IMR-90 (cell line): ENCODE data around the gene TRAPPC3. TPM values are rescaled to one million over a fixed set of nuclear protein-coding genes. Genes with fewer than 3 reads are reported as not detected.

Experiments
- ATAC-seq: fragments of 200-7000 bp; cut with Tn5 transposase; 2 replicates; pipeline ENCODE4 v1.9.1; 2020; ENCODE audit warnings: low read depth, mild to moderate bottlenecking, moderate library complexity
- BruUV-seq: library from RNA; stranded (reverse); fragments of 400-500 nt; replicated peaks from 2 replicates; lab custom pipeline; 2021; lab: Mats Ljungman, UMichigan
- CTCF ChIA-PET: fragments of 300-600 bp; formaldehyde crosslinking; extraction: SDS; loops from one replicate; lab custom pipeline; 2021; ENCODE audit warnings: antibody characterized with exemption; lab: Yijun Ruan, JAX
- POLR2A ChIA-PET: fragments of 300-600 bp; sonication (Branson Sonifier 250); formaldehyde crosslinking; loops from one replicate; lab custom pipeline; 2022; ENCODE audit warnings: antibody characterized with exemption; ENCODE audit not compliant: unreplicated experiment; lab: Charles Lee
- DNase-seq: peaks from one replicate; pipeline ENCODE4 v3.0.0; 2013
- H2AFZ ChIP-seq: replicated peaks from 2 replicates; pipeline ENCODE3; 2013; ENCODE audit warnings: low read length, mild to moderate bottlenecking; ENCODE audit not compliant: poor library complexity
- H2AK5ac ChIP-seq: 2 replicates; pipeline ENCODE4 v1.6.1; 2013; ENCODE audit warnings: low read depth, low read length, inconsistent platforms
- H2AK9ac ChIP-seq: replicated peaks from 2 replicates; pipeline ENCODE3; 2013; ENCODE audit warnings: mild to moderate bottlenecking, low read depth, low read length, moderate library complexity; ENCODE audit not compliant: poor library complexity
- H2BK120ac ChIP-seq: 2 replicates; pipeline ENCODE4 v1.6.1; 2013; ENCODE audit warnings: low read depth, low read length, inconsistent platforms
- H2BK15ac ChIP-seq: 3 replicates; pipeline ENCODE4 v1.6.1; 2013; ENCODE audit warnings: low read depth, low read length, inconsistent platforms
- H2BK20ac ChIP-seq: 2 replicates; pipeline ENCODE4 v1.6.1; 2013; ENCODE audit warnings: low read depth, mild to moderate bottlenecking, inconsistent platforms, low read length, moderate library complexity
- H2BK5ac ChIP-seq: 2 replicates; pipeline ENCODE4 v1.6.1; 2013; ENCODE audit warnings: mild to moderate bottlenecking, low read depth, low read length, inconsistent platforms; ENCODE audit not compliant: poor library complexity, severe bottlenecking
- H3K14ac ChIP-seq: replicated peaks from 2 replicates; pipeline ENCODE4 v1.6.1; 2013; ENCODE audit warnings: low read depth, low read length, inconsistent platforms
- H3K18ac ChIP-seq: 2 replicates; pipeline ENCODE4 v1.6.1; 2013; ENCODE audit warnings: low read depth, low read length, control low read depth
- H3K23ac ChIP-seq: 2 replicates; pipeline ENCODE4 v1.6.1; 2013; ENCODE audit warnings: low read depth, low read length, inconsistent platforms
- H3K27ac ChIP-seq: 2 replicates; pipeline ENCODE4 v1.5.1; 2013; ENCODE audit warnings: mild to moderate bottlenecking, control low read depth, low read length; ENCODE audit not compliant: insufficient read depth
- H3K27me3 ChIP-seq: 2 replicates; pipeline ENCODE4 v1.6.1; 2013; ENCODE audit warnings: low read length; ENCODE audit not compliant: control insufficient read depth, insufficient read depth
- H3K36me3 ChIP-seq: 2 replicates; pipeline ENCODE4 v1.6.1; 2013; ENCODE audit warnings: low read length, mixed read lengths; ENCODE audit not compliant: control insufficient read depth, insufficient read depth
- H3K4ac ChIP-seq: 2 replicates; pipeline ENCODE4 v1.6.1; 2013; ENCODE audit warnings: low read depth, low read length, inconsistent platforms
- H3K4me1 ChIP-seq: 2 replicates; pipeline ENCODE4 v1.6.1; 2013; ENCODE audit warnings: low read length, mixed read lengths; ENCODE audit not compliant: control insufficient read depth, insufficient read depth
- H3K4me2 ChIP-seq: 2 replicates; pipeline ENCODE4 v1.6.1; 2013; ENCODE audit warnings: low read depth, mild to moderate bottlenecking, control low read depth, low read length, moderate library complexity
- H3K4me3 ChIP-seq: 2 replicates; pipeline ENCODE4 v1.5.1; 2013; ENCODE audit warnings: low read depth, mild to moderate bottlenecking, control low read depth, low read length, moderate library complexity; ENCODE audit not compliant: insufficient read depth
- H3K56ac ChIP-seq: 2 replicates; pipeline ENCODE4 v1.6.1; 2013; ENCODE audit warnings: low read length, inconsistent platforms; ENCODE audit not compliant: insufficient read depth; ENCODE audit errors: extremely low read depth
- H3K79me1 ChIP-seq, 2 experiments: 2 replicates each; pipeline ENCODE4 v1.6.1; 2013; ENCODE audit warnings: low read length in 2 of 2, inconsistent platforms in 1 of 2, low read depth in 1 of 2
- H3K9ac ChIP-seq: 2 replicates; pipeline ENCODE4 v1.6.1; 2013; ENCODE audit warnings: low read depth, low read length, control low read depth
- H3K9me1 ChIP-seq: 2 replicates; pipeline ENCODE4 v1.6.1; 2013; ENCODE audit warnings: low read length, inconsistent platforms; ENCODE audit not compliant: insufficient read depth
- H3K9me3 ChIP-seq: 2 replicates; pipeline ENCODE4 v1.6.1; 2013; ENCODE audit warnings: low read length; ENCODE audit not compliant: control insufficient read depth, insufficient read depth
- H4K20me1 ChIP-seq: 2 replicates; pipeline ENCODE4 v1.6.1; 2013; ENCODE audit warnings: low read length, inconsistent platforms; ENCODE audit not compliant: insufficient read depth
- H4K5ac ChIP-seq: 2 replicates; pipeline ENCODE4 v1.6.1; 2013; ENCODE audit warnings: mild to moderate bottlenecking, low read depth, low read length, control low read depth
- H4K8ac ChIP-seq, 2 experiments: 2 replicates each; pipeline ENCODE4 v1.6.1; 2013; ENCODE audit warnings: low read depth in 2 of 2, low read length in 2 of 2, control low read depth in 1 of 2, inconsistent platforms in 1 of 2
- H4K91ac ChIP-seq: 2 replicates; pipeline ENCODE4 v1.6.1; 2013; ENCODE audit warnings: low read depth, low read length, inconsistent platforms; ENCODE audit not compliant: insufficient read depth
- CHD1 ChIP-seq: IDR thresholded peaks from 2 replicates; pipeline ENCODE4 v1.6.1; 2012; ENCODE audit warnings: low read depth, low read length, improper control_type of control experiment
- FOS ChIP-seq: fragments of 150-350 bp; IDR thresholded peaks from 2 replicates; pipeline ENCODE4 v1.6.1; 2016; ENCODE audit warnings: low read depth, low read length
- MAFK ChIP-seq: IDR thresholded peaks from 2 replicates; pipeline ENCODE4 v1.6.1; 2012; ENCODE audit warnings: low read depth, low read length, improper control_type of control experiment
- MAZ ChIP-seq: IDR thresholded peaks from 2 replicates; pipeline ENCODE4 v1.6.1; 2012; ENCODE audit warnings: low read depth, mild to moderate bottlenecking, low read length, improper control_type of control experiment, moderate library complexity, borderline replicate concordance
- NFE2L2 ChIP-seq: fragments of 150-350 bp; IDR thresholded peaks from 2 replicates; pipeline ENCODE4 v1.6.1; 2016; ENCODE audit warnings: low read depth, mild to moderate bottlenecking, low read length
- POLR2A ChIP-seq: IDR thresholded peaks from 2 replicates; pipeline ENCODE4 v1.6.1; 2012; ENCODE audit warnings: mild to moderate bottlenecking, low read depth, low read length
- RCOR1 ChIP-seq: IDR thresholded peaks from 2 replicates; pipeline ENCODE4 v1.6.1; 2012; ENCODE audit warnings: mild to moderate bottlenecking, low read length, improper control_type of control experiment; ENCODE audit not compliant: insufficient replicate concordance
- RFX5 ChIP-seq: IDR thresholded peaks from 2 replicates; pipeline ENCODE4 v1.8.0; 2012; ENCODE audit warnings: low read depth, mild to moderate bottlenecking, low read length, moderate library complexity
- SMC3 ChIP-seq: fragments of 150-350 bp; IDR thresholded peaks from 2 replicates; pipeline ENCODE4 v1.6.1; 2016; ENCODE audit warnings: low read depth, mild to moderate bottlenecking, antibody characterized with exemption, low read length, moderate library complexity
- USF2 ChIP-seq: fragments of 150-350 bp; IDR thresholded peaks from 2 replicates; pipeline ENCODE4 v1.6.1; 2017; ENCODE audit warnings: mild to moderate bottlenecking, antibody characterized with exemption, low read length, low read depth
- WGBS, 2 experiments: methylation state at CpG; one replicate each; pipeline versions ENCODE4 v1.1.5 to v1.1.7; 2013; ENCODE audit warnings: missing lambda C conversion rate in 2 of 2; ENCODE audit not compliant: insufficient read length in 1 of 2; ENCODE audit errors: extremely low coverage in 2 of 2; 5-methylcytosine and 5-hydroxymethylcytosine counted together
- dilution Hi-C: fragments of 300-500 bp; cut with HindIII; formaldehyde crosslinking; loops from one replicate; pipeline ENCODE4 v1.14.3; 2018; ENCODE audit warnings: low sequenced_read_pairs; ENCODE audit not compliant: unreplicated experiment
- in situ Hi-C: fragments of 300-500 bp; cut with MboI; formaldehyde crosslinking; loops from 3 replicates; pipeline ENCODE4 v1.14.3; 2019; ENCODE audit warnings: low sequenced_read_pairs, inconsistent platforms, mixed read lengths
- intact Hi-C: fragments of 100-400 bp; cut with micrococcal nuclease; formaldehyde crosslinking; loops from 2 replicates; pipeline ENCODE4 v1.10.0; 2022
- polyA plus RNA-seq, 3 experiments: library from polyadenylated mRNA; depleted of rRNA; stranded (reverse); fragments of >200 nt; gene quantifications; 2 replicates each; pipeline ENCODE4 v1.2.3, GENCODE V29; 2012; ENCODE audit warnings: low replicate concordance in 1 of 3
- total RNA-seq: library from RNA; depleted of rRNA; stranded (reverse); fragments of >200 nt; gene quantifications from 2 replicates; pipeline ENCODE4 v1.2.3, GENCODE V29; 2012
- TF ChIP-seq, protein P1 (sequence below): fragments of 150-350 bp; IDR thresholded peaks from 2 replicates; pipeline ENCODE4 v1.6.1; 2016; ENCODE audit warnings: low read depth, mild to moderate bottlenecking, low read length, moderate library complexity, borderline replicate concordance

TRAPPC3 gene
- total and polyA plus RNA-seq, 2 of the 4 experiments (the other 2 are of a cell fraction) = 76.0 to 77.8 TPM

GRCh38 chr1:36165145-36165544, 15.9 kb upstream of the TRAPPC3 start:
- Histone ChIP-seq H2AFZ (no peak overlapping the region), H3K27me3 (no peaks in the 10 kb centered on the region), H3K4ac (no peak overlapping the region), H3K9me3 (no peaks in the 10 kb centered on the region), H2AK5ac (no peak overlapping the region), H4K91ac (no peak overlapping the region), H2BK5ac (no peak overlapping the region), H3K56ac (no peak overlapping the region), H3K4me1 (peaks cover 15% of the 10 kb centered on the region), H4K8ac (no peak overlapping the region), H3K36me3 (peaks cover 14% of the 10 kb centered on the region), H3K27ac (no peak overlapping the region), H2BK15ac (no peak overlapping the region), H2AK9ac (no peak overlapping the region), H3K9me1 (peaks cover 19% of the 10 kb centered on the region), H4K5ac (no peak overlapping the region), H3K79me1 (peaks cover 5 to 58% of the 10 kb centered on the region in 2 experiments; a peak in 3 of 4 replicates), H3K14ac (no peak overlapping the region), H2BK20ac (no peak overlapping the region), H3K9ac (no peak overlapping the region), H3K23ac (no peak overlapping the region), H3K4me3 (no peak overlapping the region), H4K20me1 (peaks cover 96% of the 10 kb centered on the region), H3K18ac (no peak overlapping the region), H2BK120ac (no peak overlapping the region), H3K4me2 (no peak overlapping the region)
- in situ Hi-C loops = no loop called here
- DNase-seq = no peak
- no CpG with 5 or more reads among the region's 1 CpG for WGBS, 2 experiments
- no peak for TF ChIP-seq RCOR1
- TF ChIP-seq CHD1 = no peak
- no peak for TF ChIP-seq POLR2A
- no peak for TF ChIP-seq RFX5
- TF ChIP-seq SMC3 = no peak
- no peak for TF ChIP-seq USF2
- TF ChIP-seq MAZ = no peak
- TF ChIP-seq MAFK = no peak
- TF ChIP-seq NFE2L2 = no peak
- TF ChIP-seq FOS = no peak
- TF ChIP-seq, protein P1, sequence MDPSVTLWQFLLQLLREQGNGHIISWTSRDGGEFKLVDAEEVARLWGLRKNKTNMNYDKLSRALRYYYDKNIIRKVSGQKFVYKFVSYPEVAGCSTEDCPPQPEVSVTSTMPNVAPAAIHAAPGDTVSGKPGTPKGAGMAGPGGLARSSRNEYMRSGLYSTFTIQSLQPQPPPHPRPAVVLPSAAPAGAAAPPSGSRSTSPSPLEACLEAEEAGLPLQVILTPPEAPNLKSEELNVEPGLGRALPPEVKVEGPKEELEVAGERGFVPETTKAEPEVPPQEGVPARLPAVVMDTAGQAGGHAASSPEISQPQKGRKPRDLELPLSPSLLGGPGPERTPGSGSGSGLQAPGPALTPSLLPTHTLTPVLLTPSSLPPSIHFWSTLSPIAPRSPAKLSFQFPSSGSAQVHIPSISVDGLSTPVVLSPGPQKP = no peak
- ChIA-PET CTCF (interaction anchor here (0.6 to 1.1 kb wide), 2 partner anchors 8 to 18 kb away, joined by 3 to 5 read pairs; no protein-coding TSS in a partner anchor), POLR2A (interaction anchor here (0.6 kb wide), 1 partner anchor 26 kb away, joined by 11 read pairs; no protein-coding TSS in a partner anchor)
- intact Hi-C loops = no loop called here
- dilution Hi-C loops = no loop called here
- BruUV-seq = no TSS peak
- ATAC-seq = no peak
